Stimulated activated CD8-positive, alpha-beta memory T cell treated with anti-CD3 and anti-CD28 coated beads, Interleukin-7, amount 100 ng/mL, for 4 hours (primary cell): ENCODE data around the gene SENP1.
"Not testable (repeated sequence)": the region's sequence is repeated elsewhere in the genome, so short reads cannot be mapped to it uniquely, and the experiment has no call there.

Experiments used
- DNase-seq, 2 donors: peaks; one replicate each; pipeline ENCODE4 v3.0.0-alpha.2; 2020; ENCODE audit warnings: low read depth in 2 of 2

SENP1 gene

GRCh38 chr12:48105867-48106680 is at the start of gene SENP1:
Gene SENP1, minus strand, starts transcription at chr12:48106079. Its CDS starts 4,607 bp downstream, at chr12:48101472.
- DNase-seq, result peak; percentile 78 to 85

GRCh38 chr12:48151103-48151771 is 45.4 kb upstream of the SENP1 start:
- no peak for DNase-seq

GRCh38 chr12:48145981-48146380 is 40.1 kb upstream of the SENP1 start:
- no peak for DNase-seq

GRCh38 chr12:48143898-48144297 is 38.0 kb upstream of the SENP1 start:
- no peak for DNase-seq

GRCh38 chr12:48142818-48143674 is 37.2 kb upstream of the SENP1 start:
- DNase-seq, result no peak

GRCh38 chr12:48135027-48135426 is 29.1 kb upstream of the SENP1 start:
- no peak for DNase-seq

GRCh38 chr12:48132826-48133225 is 26.9 kb upstream of the SENP1 start:
- no peak for DNase-seq

GRCh38 chr12:48131517-48131916 is 25.6 kb upstream of the SENP1 start:
- no peak for DNase-seq

- DNase-seq, result no peak
Observed at GRCh38 chr12:48129376-48129775, 23.5 kb upstream of the SENP1 start.

GRCh38 chr12:48128800-48129199 is 22.9 kb upstream of the SENP1 start:
- DNase-seq, result no peak

- no peak for DNase-seq
Observed at GRCh38 chr12:48126953-48127630, 21.2 kb upstream of the SENP1 start.

GRCh38 chr12:48125985-48126384 is 20.1 kb upstream of the SENP1 start:
- no peak for DNase-seq

GRCh38 chr12:48125542-48125941 is 19.7 kb upstream of the SENP1 start:
- DNase-seq, result not testable (repeated sequence)

GRCh38 chr12:48123169-48123568 is 17.3 kb upstream of the SENP1 start:
- DNase-seq, result no peak

GRCh38 chr12:48122065-48122834 is 16.4 kb upstream of the SENP1 start:
- DNase-seq, result no peak

GRCh38 chr12:48121522-48121921 is 15.6 kb upstream of the SENP1 start:
- no peak for DNase-seq

GRCh38 chr12:48119834-48120195 is 13.9 kb upstream of the SENP1 start:
- no peak for DNase-seq

GRCh38 chr12:48119078-48119833 is 13.4 kb upstream of the SENP1 start, which contains the start of gene PFKM:
Gene PFKM, plus strand, starts transcription at chr12:48119364. Its CDS starts 3,411 bp downstream, at chr12:48122775.
- DNase-seq, result peak; percentile 25 to 30

GRCh38 chr12:48118284-48118871 is 12.5 kb upstream of the SENP1 start:
- no peak for DNase-seq

GRCh38 chr12:48115957-48116356 is 10.1 kb upstream of the SENP1 start:
- no peak for DNase-seq
